Hepatocyte (in vitro differentiated cells): Measurements from ENCODE around the gene SDSL. TPM values are rescaled to one million over a fixed set of nuclear protein-coding genes. Genes with fewer than 3 reads are reported as not detected.

Experiments used
- DNase-seq: peaks from one replicate; pipeline ENCODE4 v3.0.0-alpha.2; 2016; ENCODE audit warnings: low spot score
- H2AFZ ChIP-seq: fragments of 200-600 bp; sonication (generic); 2 replicates; pipeline ENCODE4 v1.6.0; 2016; ENCODE audit warnings: antibody characterized with exemption, mild to moderate bottlenecking
- H3K27ac ChIP-seq: fragments of 200-600 bp; sonication (generic); 2 replicates; pipeline ENCODE4 v1.5.1; 2016; ENCODE audit warnings: mild to moderate bottlenecking
- H3K27me3 ChIP-seq: fragments of 200-600 bp; sonication (generic); 2 replicates; pipeline ENCODE4 v1.6.1; 2016
- H3K36me3 ChIP-seq: fragments of 200-600 bp; sonication (generic); replicated peaks from 2 replicates; pipeline ENCODE4 v1.5.1; 2016; ENCODE audit warnings: low read depth; ENCODE audit not compliant: insufficient read depth
- H3K4me1 ChIP-seq: fragments of 200-600 bp; sonication (generic); 2 replicates; pipeline ENCODE4 v1.5.1; 2016; ENCODE audit warnings: mild to moderate bottlenecking, moderate library complexity; ENCODE audit not compliant: insufficient read depth
- H3K4me2 ChIP-seq: fragments of 200-600 bp; sonication (generic); 2 replicates; pipeline ENCODE4 v1.6.0; 2016
- H3K4me3 ChIP-seq: fragments of 200-600 bp; sonication (generic); 2 replicates; pipeline ENCODE4 v1.5.1; 2016; ENCODE audit warnings: mild to moderate bottlenecking
- H3K79me2 ChIP-seq: fragments of 200-600 bp; sonication (generic); 2 replicates; pipeline ENCODE4 v1.6.0; 2017; ENCODE audit warnings: mild to moderate bottlenecking
- H3K9me2 ChIP-seq: fragments of 200-600 bp; sonication (generic); replicated peaks from 2 replicates; pipeline ENCODE4 v1.6.0; 2017; ENCODE audit warnings: mild to moderate bottlenecking; ENCODE audit not compliant: insufficient read depth
- H3K9me3 ChIP-seq: fragments of 200-600 bp; sonication (generic); 2 replicates; pipeline ENCODE4 v1.5.1; 2016; ENCODE audit warnings: low read depth, mild to moderate bottlenecking
- H4K20me1 ChIP-seq: fragments of 200-600 bp; sonication (generic); 2 replicates; pipeline ENCODE4 v1.6.0; 2016; ENCODE audit warnings: mild to moderate bottlenecking; ENCODE audit not compliant: insufficient read depth, poor library complexity, severe bottlenecking
- EZH2 ChIP-seq: fragments of 200-600 bp; sonication (generic); IDR thresholded peaks from 2 replicates; pipeline ENCODE4 v1.6.1; 2016; ENCODE audit warnings: antibody characterized with exemption, mild to moderate bottlenecking, borderline replicate concordance
- EZH2phosphoT487 ChIP-seq: fragments of 200-600 bp; sonication (generic); IDR thresholded peaks from one replicate; pipeline ENCODE4 v1.6.1; 2018; ENCODE audit warnings: antibody characterized with exemption, mild to moderate bottlenecking, low read depth, moderate library complexity; ENCODE audit not compliant: unreplicated experiment, severe bottlenecking
- WGBS: methylation state at CpG from one replicate; pipeline ENCODE4 v1.1.6; 2016; ENCODE audit warnings: low lambda C conversion rate; ENCODE audit errors: missing lambda C conversion rate; 5-methylcytosine and 5-hydroxymethylcytosine counted together
- polyA plus RNA-seq: library from polyadenylated mRNA; unstranded; fragments of >200 nt; fragmentation: Nextera tagmentation; extraction: Ambion mirVana; gene quantifications from 2 replicates; pipeline ENCODE4 v1.2.1, GENCODE V29; 2016
- total RNA-seq: library from RNA; depleted of rRNA; stranded (reverse); fragments of >200 nt; gene quantifications from 2 replicates; pipeline ENCODE4 v1.2.3, GENCODE V29; 2014
- TF ChIP-seq, protein P1 (sequence below): fragments of 200-600 bp; sonication (generic); IDR thresholded peaks from 2 replicates; pipeline ENCODE4 v1.5.1; 2016; ENCODE audit warnings: antibody characterized with exemption, mild to moderate bottlenecking; ENCODE audit not compliant: poor library complexity

SDSL gene
- total and polyA plus RNA-seq, 2 experiments from 2014 or later, result 10.3 to 26.7 TPM

DNA sequence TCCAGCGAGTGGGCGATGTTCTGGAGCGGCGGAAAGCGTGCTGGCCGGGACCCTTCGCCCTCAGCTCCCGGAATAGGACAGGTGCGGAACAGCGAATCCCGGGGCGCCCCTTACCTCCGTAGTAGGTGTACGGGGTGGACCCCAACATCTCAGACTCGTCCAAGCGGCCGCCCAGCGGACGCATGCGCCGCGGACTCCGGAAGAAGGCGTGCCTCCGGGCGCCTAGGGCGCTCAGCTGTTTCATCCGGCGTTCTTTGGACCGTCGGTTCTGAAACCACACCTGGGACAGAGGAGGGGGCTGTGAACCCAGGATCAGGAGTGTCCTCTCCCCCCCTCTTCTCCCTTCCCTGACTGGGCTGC lies 44.9 kb downstream of the SDSL start:
- no peaks in the 10 kb centered on the region for H3K9me3 ChIP-seq
- no peaks in the 10 kb centered on the region for H4K20me1 ChIP-seq
- H3K4me2 ChIP-seq, result peak overlapping the region; percentile 83
- H3K4me3 ChIP-seq, result no peak overlapping the region
- H2AFZ ChIP-seq, result peak overlapping the region; percentile 49
- H3K27me3 ChIP-seq, result peaks cover 95% of the 10 kb centered on the region
- 8% methylated on average over 29 of the region's 31 CpGs for WGBS
- no peak for TF ChIP-seq EZH2phosphoT487
- TF ChIP-seq, protein P1, sequence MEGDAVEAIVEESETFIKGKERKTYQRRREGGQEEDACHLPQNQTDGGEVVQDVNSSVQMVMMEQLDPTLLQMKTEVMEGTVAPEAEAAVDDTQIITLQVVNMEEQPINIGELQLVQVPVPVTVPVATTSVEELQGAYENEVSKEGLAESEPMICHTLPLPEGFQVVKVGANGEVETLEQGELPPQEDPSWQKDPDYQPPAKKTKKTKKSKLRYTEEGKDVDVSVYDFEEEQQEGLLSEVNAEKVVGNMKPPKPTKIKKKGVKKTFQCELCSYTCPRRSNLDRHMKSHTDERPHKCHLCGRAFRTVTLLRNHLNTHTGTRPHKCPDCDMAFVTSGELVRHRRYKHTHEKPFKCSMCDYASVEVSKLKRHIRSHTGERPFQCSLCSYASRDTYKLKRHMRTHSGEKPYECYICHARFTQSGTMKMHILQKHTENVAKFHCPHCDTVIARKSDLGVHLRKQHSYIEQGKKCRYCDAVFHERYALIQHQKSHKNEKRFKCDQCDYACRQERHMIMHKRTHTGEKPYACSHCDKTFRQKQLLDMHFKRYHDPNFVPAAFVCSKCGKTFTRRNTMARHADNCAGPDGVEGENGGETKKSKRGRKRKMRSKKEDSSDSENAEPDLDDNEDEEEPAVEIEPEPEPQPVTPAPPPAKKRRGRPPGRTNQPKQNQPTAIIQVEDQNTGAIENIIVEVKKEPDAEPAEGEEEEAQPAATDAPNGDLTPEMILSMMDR, result no peak
- no peak for TF ChIP-seq EZH2
- H3K79me2 ChIP-seq, result no peaks in the 10 kb centered on the region
- no peaks in the 10 kb centered on the region for H3K36me3 ChIP-seq
- no peak overlapping the region for H3K27ac ChIP-seq
- H3K9me2 ChIP-seq, result no peaks in the 10 kb centered on the region
- H3K4me1 ChIP-seq, result peaks cover 12% of the 10 kb centered on the region
- DNase-seq, result no peak

DNA sequence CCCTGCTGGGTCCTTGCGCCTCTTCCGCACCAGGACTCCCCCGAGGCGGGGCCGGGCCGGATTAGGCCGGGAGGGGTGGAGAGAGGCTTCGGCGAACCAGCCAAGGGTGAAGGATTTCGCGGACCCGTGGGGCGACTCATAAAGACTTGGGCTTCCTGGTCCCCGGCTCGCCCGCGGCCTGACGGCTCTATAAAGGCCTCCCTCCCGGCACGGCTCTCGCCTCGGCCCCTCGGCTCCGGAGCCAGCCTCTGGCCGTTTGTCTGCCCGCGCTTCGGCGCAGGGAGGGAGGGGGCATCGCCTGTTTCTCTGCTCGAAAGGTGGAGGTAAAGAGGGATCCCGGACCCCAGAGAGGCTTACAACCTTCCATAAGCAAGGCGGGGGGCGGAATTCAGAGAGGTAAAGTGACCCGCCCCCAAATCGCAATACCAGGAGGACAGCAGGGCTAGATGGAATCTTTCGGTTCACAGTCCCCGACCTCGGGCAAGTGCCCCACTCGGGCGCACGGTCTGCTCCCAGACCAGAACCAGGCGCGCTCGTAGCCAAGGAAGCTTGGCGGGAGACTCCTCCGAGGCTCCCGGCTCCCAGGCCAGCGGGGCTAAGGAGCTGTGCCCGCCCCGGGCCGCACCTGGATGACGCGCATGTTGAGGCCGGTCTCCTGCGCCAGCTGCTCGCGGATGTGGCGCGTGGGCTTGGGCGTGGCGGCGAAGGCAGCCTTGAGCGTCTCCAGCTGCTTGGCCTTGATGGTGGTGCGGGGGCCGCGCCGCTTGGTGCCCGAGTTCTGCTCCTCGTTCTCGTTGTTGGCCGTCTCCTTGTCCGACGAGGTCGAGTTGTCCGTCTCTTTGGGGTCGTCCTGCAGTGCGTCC lies 45.6 kb downstream of the SDSL start:
- no peaks in the 10 kb centered on the region for H3K9me2 ChIP-seq
- peak overlapping the region; percentile 49 for H2AFZ ChIP-seq
- no peak for DNase-seq
- no peaks in the 10 kb centered on the region for H3K79me2 ChIP-seq
- H3K36me3 ChIP-seq, result no peaks in the 10 kb centered on the region
- H3K4me3 ChIP-seq, result no peak overlapping the region
- H3K27ac ChIP-seq, result no peak overlapping the region
- H3K4me2 ChIP-seq, result peak overlapping the region; percentile 83
- WGBS, result 2% methylated on average over 75 of the region's 78 CpGs
- H3K4me1 ChIP-seq, result peaks cover 9% of the 10 kb centered on the region
- peaks cover 100% of the 10 kb centered on the region for H3K27me3 ChIP-seq
- no peaks in the 10 kb centered on the region for H4K20me1 ChIP-seq
- TF ChIP-seq, protein P1, result no peak
- TF ChIP-seq EZH2, result peak; percentile 88
- TF ChIP-seq EZH2phosphoT487, result peak; percentile 86
- no peaks in the 10 kb centered on the region for H3K9me3 ChIP-seq

DNA sequence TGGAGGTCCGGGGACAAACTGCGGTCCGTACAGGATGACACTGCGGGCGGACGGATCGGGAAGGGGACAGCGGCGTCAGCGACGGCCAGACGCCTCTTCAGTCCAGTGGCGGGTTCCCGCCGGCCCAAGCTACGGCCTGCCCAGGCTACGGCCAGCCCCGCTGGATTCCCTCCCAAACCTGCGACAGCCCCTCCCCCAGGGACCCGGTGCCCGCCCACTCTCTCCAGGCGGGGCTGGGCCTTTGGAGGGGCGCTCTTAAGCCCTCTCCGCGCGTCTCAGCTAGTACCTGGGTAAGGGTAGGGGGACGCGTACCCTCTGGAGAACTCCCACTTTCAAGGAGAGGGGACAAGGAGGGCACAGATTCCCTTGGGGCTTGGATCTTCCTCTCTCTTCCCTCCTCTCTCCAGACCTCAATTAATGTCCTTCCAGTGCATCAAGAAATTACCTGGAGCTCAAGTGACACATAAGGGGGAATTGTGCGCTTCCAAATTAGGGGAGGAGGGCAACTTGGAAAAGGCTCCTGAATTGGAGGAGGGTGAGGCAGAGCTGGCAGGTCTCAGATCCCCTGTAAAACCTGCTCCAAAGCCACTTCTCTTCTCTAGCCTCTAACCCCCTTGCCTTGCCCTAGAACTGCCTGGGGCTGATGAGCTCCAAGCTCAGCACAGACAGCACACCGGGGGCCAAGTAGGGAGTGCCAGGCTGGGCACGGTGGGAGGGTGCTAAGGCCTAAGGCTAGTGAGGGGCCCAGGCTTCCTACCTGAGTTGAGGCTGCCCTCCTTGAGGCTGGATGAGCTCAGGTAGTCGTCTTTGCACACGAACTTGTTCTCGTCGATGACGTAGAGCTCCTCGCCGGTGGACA lies 46.4 kb downstream of the SDSL start:
- H3K4me2 ChIP-seq, result peak overlapping the region; percentile 83
- 3% methylated on average over 34 of the region's 38 CpGs for WGBS
- TF ChIP-seq EZH2 (no peak), EZH2phosphoT487 (no peak)
- TF ChIP-seq, protein P1, result no peak

More for the DNA sequence above, 46.4 kb downstream of the SDSL start:
- Histone ChIP-seq H3K4me3 (no peak overlapping the region), H3K9me3 (no peaks in the 10 kb centered on the region), H3K27ac (no peak overlapping the region), H3K27me3 (peaks cover 100% of the 10 kb centered on the region), H3K9me2 (no peaks in the 10 kb centered on the region), H4K20me1 (no peaks in the 10 kb centered on the region), H3K4me1 (peaks cover 4% of the 10 kb centered on the region), H3K36me3 (no peaks in the 10 kb centered on the region), H2AFZ (no peak overlapping the region), H3K79me2 (no peaks in the 10 kb centered on the region)
- DNase-seq, result no peak
